Endothelial cell of umbilical vein (primary cell): ENCODE results near the gene RC3H1. TPM values are rescaled to one million over a fixed set of nuclear protein-coding genes. Genes with fewer than 3 reads are reported as not detected.

ENCODE experiments used
- BruUV-seq: library from RNA; stranded (reverse); fragments of 400-500 nt; replicated peaks from 2 replicates; lab custom pipeline; 2021; lab: Mats Ljungman, UMichigan
- CTCF ChIA-PET: fragments of 300-600, 350-600 bp; sonication (Branson Sonifier 250); formaldehyde crosslinking; loops from one replicate; lab custom pipeline; 2021; ENCODE audit warnings: antibody characterized with exemption, inconsistent platforms; lab: Charles Lee
- POLR2A ChIA-PET: fragments of 300-600, 350-600 bp; sonication (Branson Sonifier 250); formaldehyde crosslinking; loops from one replicate; lab custom pipeline; 2021; ENCODE audit warnings: antibody characterized with exemption, inconsistent platforms; lab: Charles Lee
- DNase-seq: peaks from one replicate; pipeline ENCODE4 v3.0.0-alpha.2; 2011; ENCODE audit warnings: low read depth, low spot score
- FAIRE-seq: peaks from 2 replicates; lab custom pipeline; 2011; peaks lifted over from hg19 to GRCh38; lab: Jason Lieb, UNC
- H2AFZ ChIP-seq: 2 replicates; pipeline ENCODE4 v1.6.0; 2012; ENCODE audit warnings: low read depth, low read length, control low read depth, inconsistent platforms
- H3K27ac ChIP-seq: 2 replicates; pipeline ENCODE4 v1.5.1; 2011; ENCODE audit warnings: low read depth, mild to moderate bottlenecking, control low read depth, low read length, moderate library complexity; ENCODE audit not compliant: insufficient read depth
- H3K27me3 ChIP-seq, 2 experiments: 2 replicates each; pipeline versions ENCODE4 v1.6.0 to v1.6.1; 2011; ENCODE audit warnings: low read length in 2 of 2, mixed read lengths in 1 of 2; ENCODE audit not compliant: control insufficient read depth in 2 of 2, insufficient read depth in 2 of 2
- H3K36me3 ChIP-seq, 2 experiments: 2 replicates in 1 of 2; 3 replicates in 1 of 2; pipeline ENCODE4 v1.5.1; 2011; ENCODE audit warnings: low read length in 2 of 2, mild to moderate bottlenecking in 1 of 2, moderate library complexity in 1 of 2; ENCODE audit not compliant: control insufficient read depth in 2 of 2, insufficient read depth in 2 of 2; ENCODE audit errors: extremely low read depth in 1 of 2
- H3K4me1 ChIP-seq: 3 replicates; pipeline ENCODE4 v1.5.1; 2011; ENCODE audit warnings: mild to moderate bottlenecking, low read length; ENCODE audit not compliant: control insufficient read depth, insufficient read depth; ENCODE audit errors: extremely low read depth
- H3K4me2 ChIP-seq: 2 replicates; pipeline ENCODE4 v1.6.1; 2011; ENCODE audit warnings: low read length, control low read depth, mixed read lengths; ENCODE audit not compliant: insufficient read depth
- H3K4me3 ChIP-seq, 3 experiments: fragments of 200-600 bp in 1 of 3; sonication (generic), shearing (Covaris generic) in 1 of 3; replicated peaks in 1 of 3; 2 replicates each; pipeline ENCODE4 v1.5.1; 2011 to 2016; ENCODE audit warnings: control low read depth in 3 of 3, low read length in 3 of 3, mild to moderate bottlenecking in 2 of 3, inconsistent platforms in 1 of 3, low read depth in 1 of 3, moderate library complexity in 1 of 3; ENCODE audit not compliant: insufficient read depth in 1 of 3
- H3K79me2 ChIP-seq: 2 replicates; pipeline ENCODE4 v1.6.0; 2012; ENCODE audit warnings: low read length, inconsistent platforms; ENCODE audit not compliant: control insufficient read depth, insufficient read depth
- H3K9ac ChIP-seq: replicated peaks from 2 replicates; pipeline ENCODE3; 2011; ENCODE audit warnings: low read length, control low read depth; ENCODE audit not compliant: insufficient read depth; ENCODE audit errors: extremely low read depth
- H3K9me1 ChIP-seq: replicated peaks from 3 replicates; pipeline ENCODE4 v1.6.0; 2011; ENCODE audit warnings: mild to moderate bottlenecking, low read length; ENCODE audit not compliant: control insufficient read depth, insufficient read depth; ENCODE audit errors: extremely low read depth
- H3K9me3 ChIP-seq: replicated peaks from 2 replicates; pipeline ENCODE4 v1.5.1; 2012; ENCODE audit warnings: low read length, inconsistent platforms; ENCODE audit not compliant: control insufficient read depth, insufficient read depth
- H4K20me1 ChIP-seq: replicated peaks from 2 replicates; pipeline ENCODE3; 2011; ENCODE audit warnings: mild to moderate bottlenecking, low read length; ENCODE audit not compliant: control insufficient read depth, insufficient read depth; ENCODE audit errors: extremely low read depth
- CTCF ChIP-seq, 2 donors: IDR thresholded peaks; 1 replicate in 1 of 2; 2 replicates in 1 of 2; pipeline ENCODE4 v1.5.1; 2011; ENCODE audit warnings: low read length in 2 of 2, mild to moderate bottlenecking in 2 of 2, moderate library complexity in 2 of 2, control low read depth in 1 of 2, inconsistent platforms in 1 of 2, low read depth in 1 of 2; ENCODE audit not compliant: insufficient read depth in 1 of 2; ENCODE audit errors: extremely low read depth in 1 of 2
- EZH2 ChIP-seq: IDR thresholded peaks from 2 replicates; pipeline ENCODE4 v1.6.1; 2012; ENCODE audit warnings: borderline replicate concordance, low read depth, mild to moderate bottlenecking, moderate library complexity, low read length, inconsistent platforms; ENCODE audit not compliant: severe bottlenecking
- GATA2 ChIP-seq: IDR thresholded peaks from 2 replicates; pipeline ENCODE4 v1.7.0; 2011; ENCODE audit warnings: low read depth, mild to moderate bottlenecking, moderate library complexity, mixed read lengths, low read length; ENCODE audit not compliant: insufficient read length, insufficient read depth
- MAX ChIP-seq: IDR thresholded peaks from 2 replicates; pipeline ENCODE4 v1.6.1; 2011; ENCODE audit not compliant: insufficient read depth, insufficient read length
- MYC ChIP-seq: IDR thresholded peaks from one replicate; pipeline ENCODE4 v1.6.1; 2011; ENCODE audit warnings: mild to moderate bottlenecking, low read depth, low read length
- POLR2A ChIP-seq: IDR thresholded peaks from 2 replicates; pipeline ENCODE4 v1.6.1; 2012; ENCODE audit warnings: low read depth, mild to moderate bottlenecking, control low read depth, low read length
- POLR2AphosphoS5 ChIP-seq: IDR thresholded peaks from 2 replicates; pipeline ENCODE4 v1.6.1; 2012; ENCODE audit warnings: low read depth, mild to moderate bottlenecking, control low read depth, low read length, moderate library complexity; ENCODE audit not compliant: insufficient read depth
- dilution Hi-C: fragments of 300-500 bp; cut with MboI; formaldehyde crosslinking; loops from one replicate; pipeline ENCODE4 v1.15.0; 2019; ENCODE audit warnings: low sequenced_read_pairs; ENCODE audit not compliant: extremely low pct_ligation_motif_present
- intact Hi-C: fragments of 100-400 bp; cut with micrococcal nuclease; formaldehyde crosslinking; loops from one replicate; pipeline ENCODE4 v1.10.0; 2022
- polyA plus RNA-seq, 4 experiments: library from polyadenylated mRNA; depleted of rRNA in 3 of 4; stranded (reverse) in 3 of 4; unstranded in 1 of 4; fragments of >200 nt; gene quantifications; 2 replicates each; pipeline versions ENCODE4 v1.2.1 to v1.2.3, GENCODE V29; 2011 to 2012; ENCODE audit warnings: missing spikeins in 1 of 4
- total RNA-seq: library from RNA; stranded (reverse); gene quantifications from 2 replicates; pipeline ENCODE4 v1.2.3, GENCODE V29; 2021

Gene RC3H1
- total and polyA plus RNA-seq, 2 donors (not counting 3 experiments of a cell fraction or from before 2014, with no cell fraction given) = 7.0 to 41.4 TPM

- Histone ChIP-seq H4K20me1 (no peaks in the 10 kb centered on the region), H3K79me2 (no peaks in the 10 kb centered on the region), H2AFZ (no peak overlapping the region), H3K4me3 (no peak overlapping the region), H3K27ac (no peak overlapping the region), H3K9me3 (no peaks in the 10 kb centered on the region), H3K9ac (no peak overlapping the region), H3K36me3 (no peaks in the 10 kb centered on the region), H3K9me1 (no peaks in the 10 kb centered on the region), H3K4me1 (no peaks in the 10 kb centered on the region), H3K4me2 (no peak overlapping the region), H3K27me3 (no peaks in the 10 kb centered on the region)
- DNase-seq = no peak
- no TSS peak for BruUV-seq
- FAIRE-seq = no peak
- intact Hi-C loops (no loop called here), dilution Hi-C loops (no loop called here)
- POLR2A ChIA-PET = no interaction called here
- CTCF ChIA-PET = interaction anchor here (2.0 kb wide), 1 partner anchor 14 kb away, joined by 5 read pairs; no protein-coding TSS in a partner anchor
- TF ChIP-seq POLR2A (no peak), CTCF (IDR thresholded peaks at IDR 0.05; ENCODE audit: extremely low read depth in 1 of 2, insufficient read depth in 1 of 2, low read depth in 1 of 2, low read length in 2 of 2) (no peak), GATA2 (no peak), EZH2 (no peak), POLR2AphosphoS5 (no peak), MYC (no peak), MAX (no peak)
These were observed 105.5 kb downstream of the RC3H1 start for GRCh38 chr1:173916667-173917066.
